H1 (cell line): Measurements from ENCODE around the gene RASL10B. TPM values are rescaled to one million over a fixed set of nuclear protein-coding genes. Genes with fewer than 3 reads are reported as not detected.

ENCODE experiments used
- CTCF ChIA-PET: fragments of 300-600 bp; sonication (Branson Sonifier 250); formaldehyde crosslinking; loops from one replicate; lab custom pipeline; 2021; ENCODE audit not compliant: partially characterized antibody; lab: Charles Lee
- POLR2A ChIA-PET: fragments of 300-600 bp; sonication (Branson Sonifier 250); formaldehyde crosslinking; loops from one replicate; lab custom pipeline; 2021; ENCODE audit warnings: inconsistent platforms; ENCODE audit not compliant: partially characterized antibody; lab: Charles Lee
- DNase-seq, 2 experiments: peaks; one replicate each; pipeline versions ENCODE4 v3.0.0 to v3.0.0-alpha.2; 2010 to 2022; ENCODE audit warnings: low spot score in 2 of 2, low read depth in 1 of 2, mixed read lengths in 1 of 2
- FAIRE-seq: peaks from 2 replicates; lab custom pipeline; 2011; peaks lifted over from hg19 to GRCh38; lab: Jason Lieb, UNC
- H2AFZ ChIP-seq: 2 replicates; pipeline ENCODE4 v1.8.1; 2012; ENCODE audit warnings: low read length, inconsistent platforms
- H2AK5ac ChIP-seq: 2 replicates; pipeline ENCODE4 v1.6.1; 2013; ENCODE audit warnings: low read depth, low read length
- H2BK120ac ChIP-seq: replicated peaks from 2 replicates; pipeline ENCODE3; 2013; ENCODE audit warnings: low read depth, low read length, inconsistent platforms
- H2BK12ac ChIP-seq: 2 replicates; pipeline ENCODE4 v1.6.1; 2013; ENCODE audit warnings: low read depth, low read length
- H2BK15ac ChIP-seq: 2 replicates; pipeline ENCODE4 v1.6.1; 2013; ENCODE audit warnings: low read length
- H2BK20ac ChIP-seq: 2 replicates; pipeline ENCODE4 v1.6.1; 2013; ENCODE audit warnings: low read length
- H2BK5ac ChIP-seq: 2 replicates; pipeline ENCODE4 v1.6.1; 2013; ENCODE audit warnings: low read depth, low read length
- H3K14ac ChIP-seq: 2 replicates; pipeline ENCODE4 v1.6.1; 2013; ENCODE audit warnings: inconsistent platforms; ENCODE audit not compliant: insufficient read length
- H3K18ac ChIP-seq: 2 replicates; pipeline ENCODE4 v1.6.1; 2013; ENCODE audit warnings: low read length; ENCODE audit errors: extremely low read depth
- H3K23ac ChIP-seq: 2 replicates; pipeline ENCODE4 v1.6.1; 2013; ENCODE audit warnings: inconsistent platforms; ENCODE audit not compliant: insufficient read length
- H3K23me2 ChIP-seq: 2 replicates; pipeline ENCODE4 v1.6.1; 2013; ENCODE audit warnings: low read depth, low read length
- H3K27ac ChIP-seq: 2 replicates; pipeline ENCODE4 v1.6.1; 2011; ENCODE audit warnings: low read depth, low read length, inconsistent platforms
- H3K27me3 ChIP-seq, 4 experiments: replicated peaks in 1 of 4; 1 replicate in 1 of 4; 2 replicates in 3 of 4; pipeline versions ENCODE4 v1.6.1 to v1.8.1; 2011 to 2013; ENCODE audit warnings: low read length in 3 of 4, mild to moderate bottlenecking in 3 of 4, inconsistent platforms in 2 of 4, mixed read lengths in 2 of 4, moderate library complexity in 1 of 4; ENCODE audit not compliant: control insufficient read depth in 3 of 4, insufficient read depth in 3 of 4; ENCODE audit errors: extremely low read depth in 1 of 4
- H3K36me3 ChIP-seq, 4 experiments: 2 replicates each; pipeline versions ENCODE4 v1.6.1 to v1.8.1; 2011 to 2013; ENCODE audit warnings: mild to moderate bottlenecking in 4 of 4, low read length in 3 of 4, moderate library complexity in 2 of 4, control low read depth in 1 of 4, inconsistent platforms in 1 of 4; ENCODE audit not compliant: insufficient read depth in 4 of 4, control insufficient read depth in 2 of 4
- H3K4ac ChIP-seq: replicated peaks from 2 replicates; pipeline ENCODE3; 2013; ENCODE audit warnings: low read length, low read depth, mixed read lengths, inconsistent platforms; ENCODE audit not compliant: insufficient read length
- H3K4me1 ChIP-seq, 4 experiments: replicated peaks in 1 of 4; 1 replicate in 1 of 4; 2 replicates in 3 of 4; pipeline versions ENCODE4 v1.6.1 to v1.8.1; 2011 to 2013; ENCODE audit warnings: low read length in 3 of 4, inconsistent platforms in 2 of 4, mixed read lengths in 1 of 4; ENCODE audit not compliant: insufficient read depth in 4 of 4, control insufficient read depth in 3 of 4
- H3K4me2 ChIP-seq, 2 experiments: 2 replicates each; pipeline versions ENCODE4 v1.6.1 to v1.8.1; 2011 to 2013; ENCODE audit warnings: low read depth in 2 of 2, low read length in 2 of 2, control low read depth in 1 of 2, inconsistent platforms in 1 of 2, mild to moderate bottlenecking in 1 of 2; ENCODE audit not compliant: insufficient read depth in 1 of 2
- H3K4me3 ChIP-seq, 4 experiments: fragments of 200-600, 300-600 bp in 1 of 4; sonication (generic), shearing (Covaris generic), sonication (Bioruptor Twin) in 1 of 4; 2 replicates each; pipeline versions ENCODE4 v1.5.1 to v1.8.1; 2011 to 2016; ENCODE audit warnings: low read length in 4 of 4, low read depth in 3 of 4, control low read depth in 2 of 4, inconsistent platforms in 2 of 4, mild to moderate bottlenecking in 2 of 4, mixed read lengths in 1 of 4, moderate library complexity in 1 of 4; ENCODE audit not compliant: insufficient read depth in 2 of 4; ENCODE audit errors: extremely low read depth in 1 of 4
- H3K56ac ChIP-seq: replicated peaks from 2 replicates; pipeline ENCODE3; 2013; ENCODE audit warnings: low read depth, mild to moderate bottlenecking, mixed read lengths, low read length, inconsistent platforms; ENCODE audit not compliant: insufficient read length
- H3K79me1 ChIP-seq: 2 replicates; pipeline ENCODE4 v1.6.1; 2013; ENCODE audit warnings: low read depth, low read length, control low read depth
- H3K79me2 ChIP-seq, 2 experiments: 2 replicates each; pipeline versions ENCODE4 v1.6.1 to v1.8.1; 2012 to 2013; ENCODE audit warnings: low read length in 2 of 2, mild to moderate bottlenecking in 2 of 2, inconsistent platforms in 1 of 2; ENCODE audit not compliant: insufficient read depth in 2 of 2, control insufficient read depth in 1 of 2
- H3K9ac ChIP-seq, 4 experiments: replicated peaks in 1 of 4; 1 replicate in 1 of 4; 2 replicates in 3 of 4; pipeline versions ENCODE4 v1.6.1 to v1.8.1; 2011 to 2013; ENCODE audit warnings: low read depth in 3 of 4, low read length in 3 of 4, control low read depth in 2 of 4, mild to moderate bottlenecking in 2 of 4, moderate library complexity in 2 of 4, inconsistent platforms in 1 of 4; ENCODE audit errors: extremely low read depth in 1 of 4
- H3K9me3 ChIP-seq, 2 experiments: 2 replicates each; pipeline versions ENCODE4 v1.6.1 to v1.8.1; 2012 to 2013; ENCODE audit warnings: mild to moderate bottlenecking in 2 of 2, moderate library complexity in 2 of 2, control low read depth in 1 of 2, inconsistent platforms in 1 of 2, low read depth in 1 of 2, low read length in 1 of 2, mixed read lengths in 1 of 2; ENCODE audit not compliant: insufficient read depth in 2 of 2
- H4K20me1 ChIP-seq, 2 experiments: replicated peaks in 1 of 2; 2 replicates each; pipeline versions ENCODE3 to v1.8.1; 2011 to 2013; ENCODE audit warnings: inconsistent platforms in 2 of 2, low read length in 2 of 2, mild to moderate bottlenecking in 1 of 2; ENCODE audit not compliant: insufficient read depth in 2 of 2, control insufficient read depth in 1 of 2
- H4K5ac ChIP-seq: 2 replicates; pipeline ENCODE4 v1.6.1; 2013; ENCODE audit warnings: low read length, low read depth, mixed read lengths, inconsistent platforms; ENCODE audit not compliant: insufficient read length
- H4K8ac ChIP-seq: 2 replicates; pipeline ENCODE4 v1.8.0; 2013; ENCODE audit warnings: mild to moderate bottlenecking, moderate library complexity, low read length, inconsistent platforms; ENCODE audit not compliant: insufficient read depth; ENCODE audit errors: extremely low read depth
- H4K91ac ChIP-seq: replicated peaks from 2 replicates; pipeline ENCODE3; 2013; ENCODE audit warnings: low read length, mixed read lengths, inconsistent platforms; ENCODE audit not compliant: insufficient read length
- WGBS, 2 experiments: shearing (Covaris generic) in 1 of 2; methylation state at CpG; one replicate each; pipeline versions ENCODE4 v1.1.6 to v1.1.7; 2013 to 2015; ENCODE audit warnings: low lambda C conversion rate in 2 of 2, mixed read lengths in 2 of 2, inconsistent platforms in 1 of 2, low coverage in 1 of 2, missing lambda C conversion rate in 1 of 2; ENCODE audit not compliant: insufficient replicate concordance in 2 of 2, insufficient coverage in 1 of 2, insufficient read length in 1 of 2; ENCODE audit errors: extremely low coverage in 1 of 2, missing lambda C conversion rate in 1 of 2; 5-methylcytosine and 5-hydroxymethylcytosine counted together
- polyA plus RNA-seq, 7 experiments: library from polyadenylated mRNA; depleted of rRNA in 3 of 7; stranded (reverse) in 5 of 7; unstranded in 2 of 7; fragments of >200 nt in 5 of 7; fragments of 200-250 nt in 2 of 7; gene quantifications; 1 replicate in 5 of 7; 2 replicates in 1 of 7; 4 replicates in 1 of 7; pipeline versions ENCODE4 v1.2.1 to v1.2.3, GENCODE V29; 2011 to 2013; ENCODE audit warnings: missing spikeins in 2 of 7, mixed read lengths in 2 of 7
- total RNA-seq: library from RNA; stranded (reverse); fragmentation: NEBNext Ultra II Directional; extraction: Animal tissue kit (Norgen Biotek cat#: 25700); gene quantifications from 2 replicates; pipeline ENCODE4 v1.2.1, GENCODE V29; 2021

RASL10B gene
- total and polyA plus RNA-seq, 2 of the 8 experiments (the other 6 are each of a cell fraction or from before 2014, with no cell fraction given), result 17.5 to 22.8 TPM

DNA sequence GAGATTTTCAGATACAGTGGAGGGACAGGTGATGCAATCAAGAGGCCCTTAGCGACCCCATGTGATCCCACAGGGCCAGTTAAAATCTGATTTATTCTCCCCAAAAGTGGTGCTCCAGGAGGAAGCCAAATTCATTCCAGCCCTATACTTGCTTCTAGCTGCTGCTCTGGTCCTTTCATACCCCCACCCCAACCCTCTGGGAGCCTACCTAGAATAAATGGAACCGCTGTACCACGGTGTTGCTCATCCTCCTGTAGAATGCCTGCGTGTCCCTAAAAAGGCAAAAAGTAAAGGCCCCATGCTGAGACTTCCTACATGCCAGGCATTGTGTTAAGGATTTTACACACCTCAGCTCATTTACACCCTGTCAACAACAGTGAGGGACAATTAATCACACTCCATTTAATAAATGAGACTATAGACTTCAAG is 2.0 kb upstream of the RASL10B start:
- Histone ChIP-seq H3K27ac (no peak overlapping the region), H2BK120ac (no peak overlapping the region), H2BK20ac (no peak overlapping the region), H3K36me3 (peaks cover 0 to 8% (median 2%) of the 10 kb centered on the region in 4 experiments; a peak in 5 of 8 replicates), H3K4ac (no peak overlapping the region), H2BK5ac (no peak overlapping the region), H3K56ac (no peak overlapping the region), H4K20me1 (peaks cover 2 to 11% of the 10 kb centered on the region in 2 experiments), H3K14ac (no peak overlapping the region), H3K23me2 (peaks cover 9% of the 10 kb centered on the region; the same call in 1 of the 2 replicates), H4K5ac (no peak overlapping the region), H3K23ac (no peak overlapping the region), H4K8ac (no peak overlapping the region), H2AFZ (no peak overlapping the region), H3K4me2 (peak overlapping the region; percentile 4 to 30; a peak in 2 of 4 replicates), H4K91ac (no peak overlapping the region), H3K79me1 (peaks cover 2% of the 10 kb centered on the region; the same call in 1 of the 2 replicates), H3K27me3 (peaks cover 0 to 8% (median 5%) of the 10 kb centered on the region in 4 experiments; a peak in 4 of 7 replicates), H3K18ac (no peak overlapping the region), H2BK15ac (no peak overlapping the region), H3K4me3 (0 out of 8 replicates have a peak overlapping the region, but pooled peaks of 1 of the 4 experiments have one; percentile 4), H2AK5ac (no peak overlapping the region), H3K9me3 (no peaks in the 10 kb centered on the region), H3K79me2 (no peaks in the 10 kb centered on the region), H3K9ac (no peak overlapping the region), H2BK12ac (no peak overlapping the region), H3K4me1 (peaks cover 7 to 28% (median 8%) of the 10 kb centered on the region in 4 experiments; a peak in 6 of 7 replicates)
- ChIA-PET CTCF (interaction anchor here (1.0 to 9.8 kb wide), 6 partner anchors 12 to 117 kb away, joined by 3 to 45 read pairs (median 10); no protein-coding TSS in a partner anchor), POLR2A (interaction anchor here (0.9 to 1.2 kb wide), 2 partner anchors 79 to 143 kb away, joined by 4 read pairs; partner anchors contain the start of genes AP2B1 and TAF15)
- peak in 1 of 2 experiments; percentile 46 for DNase-seq
- WGBS, 2 experiments, result 34% methylated on average over 4 of the region's 4 CpGs; no CpG with 5 or more reads in 1 of the 2 experiments
- FAIRE-seq, result no peak
